ENCODE results near the gene SLC39A13.

The SLC39A13 gene

DNA sequence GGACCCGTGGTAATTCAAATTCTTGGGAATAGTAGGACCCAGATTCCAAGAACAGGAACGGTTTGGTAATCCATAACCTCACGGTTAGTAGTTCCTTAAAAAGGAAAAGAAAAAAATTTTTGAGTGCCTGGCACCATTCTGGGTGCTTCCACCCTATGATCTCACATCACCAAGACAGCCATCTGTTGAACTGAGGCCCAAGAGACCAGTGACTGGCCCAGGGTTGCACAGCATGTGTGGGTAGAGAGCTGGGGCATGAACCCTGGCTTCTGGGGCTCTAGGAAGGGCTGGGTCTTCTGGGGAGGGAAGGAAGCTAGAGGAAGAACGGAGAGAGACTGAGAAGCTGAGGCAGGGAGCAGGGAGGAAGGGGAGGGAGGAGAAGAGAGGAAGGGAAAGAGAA is 25.3 kb upstream of the SLC39A13 start:
- Histone ChIP-seq H3K4ac (ENCODE audit: low read depth, low read length) (no peak overlapping the region), H3K27ac (ENCODE audit: low read depth, low read length) (no peak overlapping the region), H4K12ac (ENCODE audit: low read depth, low read length) (no peak overlapping the region), H2BK5ac (ENCODE audit: low read depth, low read length, poor library complexity) (no peak overlapping the region), H2BK12ac (ENCODE audit: low read length) (no peak overlapping the region), H2BK120ac (ENCODE audit: insufficient read depth, low read length, poor library complexity) (no peak overlapping the region), H4K91ac (ENCODE audit: low read depth, low read length) (no peak overlapping the region), H3K4me3 (ENCODE audit: low read depth, low read length) (no peak overlapping the region), H3K79me2 (ENCODE audit: control insufficient read depth, insufficient read depth, low read length, poor library complexity) (no peaks in the 10 kb centered on the region), H3K9me3 (ENCODE audit: insufficient read depth, low read depth, low read length) (no peaks in the 10 kb centered on the region), H3K9ac (ENCODE audit: low read length) (no peak overlapping the region), H3K36me3 (ENCODE audit: control insufficient read depth in 1 of 2, insufficient read depth in 2 of 2, low read length in 2 of 2) (no peaks in the 10 kb centered on the region), H3K4me2 (ENCODE audit: low read length) (no peak overlapping the region), H3K23ac (ENCODE audit: low read length) (no peak overlapping the region), H2AFZ (ENCODE audit: insufficient read depth, low read length, poor library complexity) (no peak overlapping the region), H3K27me3 (ENCODE audit: insufficient read depth, low read length) (no peaks in the 10 kb centered on the region), H2AK5ac (ENCODE audit: low read length) (no peak overlapping the region), H3K18ac (ENCODE audit: low read length) (no peak overlapping the region), H3K4me1 (ENCODE audit: control insufficient read depth in 1 of 2, insufficient read depth in 2 of 2, low read length in 2 of 2) (no peaks in the 10 kb centered on the region), H4K8ac (ENCODE audit: low read depth, low read length) (no peak overlapping the region), H3K14ac (ENCODE audit: low read length) (no peak overlapping the region), H3K79me1 (ENCODE audit: low read length) (no peaks in the 10 kb centered on the region)
- WGBS (ENCODE audit: extremely low coverage, insufficient coverage, insufficient read length) = no CpG with 5 or more reads among the region's 4 CpGs
- DNase-seq = no peak

- H3K23ac ChIP-seq (ENCODE audit: low read length) = no peak overlapping the region
- no peak overlapping the region for H4K8ac ChIP-seq (ENCODE audit: low read depth, low read length)
- H4K91ac ChIP-seq (ENCODE audit: low read depth, low read length) = no peak overlapping the region
- H4K12ac ChIP-seq (ENCODE audit: low read depth, low read length) = no peak overlapping the region
- H2AFZ ChIP-seq (ENCODE audit: insufficient read depth, low read length, poor library complexity) = no peak overlapping the region
- no peak overlapping the region for H3K27ac ChIP-seq (ENCODE audit: low read depth, low read length)
- no peak overlapping the region for H2BK120ac ChIP-seq (ENCODE audit: insufficient read depth, low read length, poor library complexity)
- H3K4me1 ChIP-seq (ENCODE audit: control insufficient read depth in 1 of 2, insufficient read depth in 2 of 2, low read length in 2 of 2) = no peaks in the 10 kb centered on the region
- H2BK12ac ChIP-seq (ENCODE audit: low read length) = no peak overlapping the region
- no peak overlapping the region for H2AK5ac ChIP-seq (ENCODE audit: low read length)
- no peak overlapping the region for H3K14ac ChIP-seq (ENCODE audit: low read length)
- H3K79me1 ChIP-seq (ENCODE audit: low read length) = no peaks in the 10 kb centered on the region
- no peaks in the 10 kb centered on the region for H3K27me3 ChIP-seq (ENCODE audit: insufficient read depth, low read length)
- no peak overlapping the region for H2BK5ac ChIP-seq (ENCODE audit: low read depth, low read length, poor library complexity)
- H3K36me3 ChIP-seq (ENCODE audit: control insufficient read depth in 1 of 2, insufficient read depth in 2 of 2, low read length in 2 of 2) = no peaks in the 10 kb centered on the region
- H3K4me3 ChIP-seq (ENCODE audit: low read depth, low read length) = no peak overlapping the region
- WGBS (ENCODE audit: extremely low coverage, insufficient coverage, insufficient read length) = no CpG with 5 or more reads among the region's 4 CpGs
- H3K4ac ChIP-seq (ENCODE audit: low read depth, low read length) = no peak overlapping the region
- DNase-seq = no peak
- H3K18ac ChIP-seq (ENCODE audit: low read length) = no peak overlapping the region
- no peaks in the 10 kb centered on the region for H3K9me3 ChIP-seq (ENCODE audit: insufficient read depth, low read depth, low read length)
- H3K79me2 ChIP-seq (ENCODE audit: control insufficient read depth, insufficient read depth, low read length, poor library complexity) = no peaks in the 10 kb centered on the region
- H3K9ac ChIP-seq (ENCODE audit: low read length) = no peak overlapping the region
- H3K4me2 ChIP-seq (ENCODE audit: low read length) = no peak overlapping the region
These were observed 23.9 kb upstream of the SLC39A13 start for GRCh38 chr11:47384498-47384897.

GRCh38 chr11:47387944-47388696 is 20.3 kb upstream of the SLC39A13 start:
- H4K12ac ChIP-seq (ENCODE audit: low read depth, low read length) = no peak overlapping the region

GRCh38 chr11:47388697-47389576 is 19.5 kb upstream of the SLC39A13 start:
- Histone ChIP-seq H2BK120ac (ENCODE audit: insufficient read depth, low read length, poor library complexity) (no peak overlapping the region), H3K9me3 (ENCODE audit: insufficient read depth, low read depth, low read length) (no peaks in the 10 kb centered on the region), H4K91ac (ENCODE audit: low read depth, low read length) (no peak overlapping the region), H3K4ac (ENCODE audit: low read depth, low read length) (no peak overlapping the region), H3K9ac (ENCODE audit: low read length) (no peak overlapping the region), H3K79me2 (ENCODE audit: control insufficient read depth, insufficient read depth, low read length, poor library complexity) (no peaks in the 10 kb centered on the region), H3K36me3 (ENCODE audit: control insufficient read depth in 1 of 2, insufficient read depth in 2 of 2, low read length in 2 of 2) (no peaks in the 10 kb centered on the region), H3K4me1 (ENCODE audit: control insufficient read depth in 1 of 2, insufficient read depth in 2 of 2, low read length in 2 of 2) (no peaks in the 10 kb centered on the region), H3K4me2 (ENCODE audit: low read length) (no peak overlapping the region), H3K4me3 (ENCODE audit: low read depth, low read length) (no peak overlapping the region), H2AFZ (ENCODE audit: insufficient read depth, low read length, poor library complexity) (no peak overlapping the region), H3K23ac (ENCODE audit: low read length) (no peak overlapping the region), H2BK12ac (ENCODE audit: low read length) (no peak overlapping the region), H2AK5ac (ENCODE audit: low read length) (no peak overlapping the region), H3K27ac (ENCODE audit: low read depth, low read length) (no peak overlapping the region), H3K14ac (ENCODE audit: low read length) (no peak overlapping the region), H3K79me1 (ENCODE audit: low read length) (no peaks in the 10 kb centered on the region), H3K18ac (ENCODE audit: low read length) (no peak overlapping the region), H4K8ac (ENCODE audit: low read depth, low read length) (no peak overlapping the region), H3K27me3 (ENCODE audit: insufficient read depth, low read length) (no peaks in the 10 kb centered on the region), H4K12ac (ENCODE audit: low read depth, low read length) (no peak overlapping the region), H2BK5ac (ENCODE audit: low read depth, low read length, poor library complexity) (no peak overlapping the region)
- WGBS (ENCODE audit: extremely low coverage, insufficient coverage, insufficient read length) = no CpG with 5 or more reads among the region's 28 CpGs
- DNase-seq = no peak

More at GRCh38 chr11:47387944-47388696, 20.3 kb upstream of the SLC39A13 start:
- no peak overlapping the region for H3K23ac ChIP-seq (ENCODE audit: low read length)
- H3K27me3 ChIP-seq (ENCODE audit: insufficient read depth, low read length) = no peaks in the 10 kb centered on the region
- WGBS (ENCODE audit: extremely low coverage, insufficient coverage, insufficient read length) = no CpG with 5 or more reads among the region's 13 CpGs
- no peak overlapping the region for H4K8ac ChIP-seq (ENCODE audit: low read depth, low read length)
- H2BK12ac ChIP-seq (ENCODE audit: low read length) = no peak overlapping the region
- H2AK5ac ChIP-seq (ENCODE audit: low read length) = no peak overlapping the region
- H2BK120ac ChIP-seq (ENCODE audit: insufficient read depth, low read length, poor library complexity) = no peak overlapping the region
- H2BK5ac ChIP-seq (ENCODE audit: low read depth, low read length, poor library complexity) = no peak overlapping the region
- DNase-seq = peak in 1 of 2 donors; percentile 26
- no peaks in the 10 kb centered on the region for H3K36me3 ChIP-seq (ENCODE audit: control insufficient read depth in 1 of 2, insufficient read depth in 2 of 2, low read length in 2 of 2)
- H3K9ac ChIP-seq (ENCODE audit: low read length) = no peak overlapping the region
- no peaks in the 10 kb centered on the region for H3K4me1 ChIP-seq (ENCODE audit: control insufficient read depth in 1 of 2, insufficient read depth in 2 of 2, low read length in 2 of 2)
- no peak overlapping the region for H3K18ac ChIP-seq (ENCODE audit: low read length)
- H3K9me3 ChIP-seq (ENCODE audit: insufficient read depth, low read depth, low read length) = no peaks in the 10 kb centered on the region
- no peak overlapping the region for H3K4me2 ChIP-seq (ENCODE audit: low read length)
- H2AFZ ChIP-seq (ENCODE audit: insufficient read depth, low read length, poor library complexity) = no peak overlapping the region
- no peak overlapping the region for H3K4ac ChIP-seq (ENCODE audit: low read depth, low read length)
- no peak overlapping the region for H3K4me3 ChIP-seq (ENCODE audit: low read depth, low read length)
- H3K79me1 ChIP-seq (ENCODE audit: low read length) = no peaks in the 10 kb centered on the region
- no peak overlapping the region for H4K91ac ChIP-seq (ENCODE audit: low read depth, low read length)
- H3K14ac ChIP-seq (ENCODE audit: low read length) = no peak overlapping the region
- H3K27ac ChIP-seq (ENCODE audit: low read depth, low read length) = no peak overlapping the region
- no peaks in the 10 kb centered on the region for H3K79me2 ChIP-seq (ENCODE audit: control insufficient read depth, insufficient read depth, low read length, poor library complexity)

Measured in trophoblast cell (in vitro differentiated cells and primary cell).